HepG2 (cell line): ENCODE data around the gene CAMSAP3. TPM values are rescaled to one million over a fixed set of nuclear protein-coding genes. Genes with fewer than 3 reads are reported as not detected.

ENCODE experiments used
- ATAC-seq: fragments of 200-7000 bp; cut with Tn5 transposase; 3 replicates; pipeline ENCODE4 v1.9.1; 2020; ENCODE audit warnings: mild to moderate bottlenecking, moderate library complexity
- BruUV-seq: library from RNA; stranded (reverse); fragments of 400-500 nt; replicated peaks from 2 replicates; lab custom pipeline; 2021; lab: Mats Ljungman, UMichigan
- CTCF ChIA-PET: fragments of 300-600 bp; formaldehyde crosslinking; extraction: SDS; loops from one replicate; lab custom pipeline; 2021; ENCODE audit warnings: low total read pairs, inconsistent platforms, low intra/inter-chr PET ratio; lab: Yijun Ruan, JAX
- POLR2A ChIA-PET: fragments of 350-600 bp; sonication (Branson Sonifier 250); formaldehyde crosslinking; loops from one replicate; lab custom pipeline; 2020; ENCODE audit warnings: antibody characterized with exemption, inconsistent platforms; lab: Yijun Ruan, JAX
- DNase-seq: peaks from one replicate; pipeline ENCODE4 v3.0.0-alpha.2; 2015; ENCODE audit warnings: low spot score
- FAIRE-seq: peaks from 3 replicates; lab custom pipeline; 2011; peaks lifted over from hg19 to GRCh38; lab: Jason Lieb, UNC
- H2AFZ ChIP-seq: one replicate; pipeline ENCODE4 v1.6.1; 2011; ENCODE audit warnings: low read length, inconsistent platforms
- H3K27ac ChIP-seq: fragments of 300-600 bp; 3 replicates; pipeline ENCODE4 v1.8.0; 2011; ENCODE audit warnings: mixed run types, mild to moderate bottlenecking, mixed read lengths, low read length, inconsistent platforms; ENCODE audit not compliant: insufficient read depth; ENCODE audit errors: extremely low read length
- H3K27me3 ChIP-seq, 2 experiments: fragments of 200-600 bp in 1 of 2; 2 replicates in 1 of 2; 3 replicates in 1 of 2; pipeline versions ENCODE4 v1.6.0 to v1.8.0; 2011; ENCODE audit warnings: low read length in 2 of 2, mild to moderate bottlenecking in 2 of 2, moderate library complexity in 2 of 2, inconsistent platforms in 1 of 2; ENCODE audit not compliant: insufficient read depth in 2 of 2, control insufficient read depth in 1 of 2
- H3K36me3 ChIP-seq, 2 experiments: fragments of 200-600 bp in 1 of 2; replicated peaks in 1 of 2; 2 replicates in 1 of 2; 3 replicates in 1 of 2; pipeline versions ENCODE4 v1.5.1 to v1.8.0; 2011; ENCODE audit warnings: low read length in 2 of 2, inconsistent platforms in 1 of 2; ENCODE audit not compliant: insufficient read depth in 2 of 2, control insufficient read depth in 1 of 2
- H3K4me1 ChIP-seq: 2 replicates; pipeline ENCODE4 v1.5.1; 2012; ENCODE audit warnings: low read length, inconsistent platforms; ENCODE audit not compliant: insufficient read depth
- H3K4me2 ChIP-seq: 2 replicates; pipeline ENCODE4 v1.6.0; 2011; ENCODE audit warnings: low read depth, low read length, inconsistent platforms
- H3K4me3 ChIP-seq, 3 experiments: fragments of 200-600 bp in 1 of 3; sonication (generic), shearing (Covaris generic) in 1 of 3; replicated peaks in 1 of 3; 2 replicates each; pipeline ENCODE4 v1.5.1; 2011 to 2016; ENCODE audit warnings: low read length in 3 of 3, inconsistent platforms in 2 of 3, low read depth in 2 of 3, mild to moderate bottlenecking in 2 of 3, control low read depth in 1 of 3, mixed read lengths in 1 of 3; ENCODE audit not compliant: insufficient read depth in 1 of 3
- H3K79me2 ChIP-seq: one replicate; pipeline ENCODE4 v1.6.1; 2011; ENCODE audit warnings: low read length, inconsistent platforms; ENCODE audit not compliant: insufficient read depth
- H3K9ac ChIP-seq: 2 replicates; pipeline ENCODE4 v1.6.0; 2011; ENCODE audit warnings: mild to moderate bottlenecking, low read depth, low read length, inconsistent platforms; ENCODE audit not compliant: insufficient read depth
- H3K9me3 ChIP-seq: 2 replicates; pipeline ENCODE4 v1.5.1; 2012; ENCODE audit warnings: mild to moderate bottlenecking, low read length
- H4K20me1 ChIP-seq: 2 replicates; pipeline ENCODE4 v1.6.0; 2011; ENCODE audit warnings: inconsistent platforms, mild to moderate bottlenecking, low read length, moderate library complexity; ENCODE audit not compliant: insufficient read depth
- CHD4 ChIP-seq: fragments of 200-600 bp; sonication (generic); IDR thresholded peaks from 2 replicates; pipeline ENCODE4 v1.7.0; 2017; ENCODE audit warnings: mild to moderate bottlenecking, low read length, borderline replicate concordance
- DNMT3B ChIP-seq: conservative IDR thresholded peaks from 2 replicates; pipeline ENCODE4 v1.6.1; 2016; ENCODE audit warnings: missing biosample characterization, control low read depth
- LCORL ChIP-seq, 2 experiments: fragments of 450-650 bp in 1 of 2; sonication (generic) in 1 of 2; formaldehyde crosslinking in 1 of 2; IDR thresholded peaks; 2 replicates each; pipeline versions ENCODE4 v1.5.0 to v1.6.1; 2017 to 2020; ENCODE audit warnings: antibody characterized with exemption in 1 of 2, missing genetic modification reagents in 1 of 2
- PCBP1 ChIP-seq: fragments of 200-400 bp; formaldehyde crosslinking; IDR thresholded peaks from 2 replicates; pipeline ENCODE4 v1.6.1; 2017; ENCODE audit warnings: mild to moderate bottlenecking, low read depth, low read length, borderline replicate concordance
- RFX3 ChIP-seq: IDR thresholded peaks from 2 replicates; pipeline ENCODE4 v1.6.1; 2016; ENCODE audit warnings: missing biosample characterization, missing genetic modification reagents
- RFXAP ChIP-seq: sonication (generic); formaldehyde crosslinking; IDR thresholded peaks from 2 replicates; pipeline ENCODE4 v1.4.0; 2020; ENCODE audit warnings: missing genetic modification reagents, borderline replicate concordance
- ZBTB7A ChIP-seq: sonication (generic); formaldehyde crosslinking; IDR thresholded peaks from 2 replicates; pipeline ENCODE4 v1.8.0; 2022; ENCODE audit warnings: mild to moderate bottlenecking, missing genetic modification reagents
- ZMYM4 ChIP-seq: sonication (generic); formaldehyde crosslinking; IDR thresholded peaks from 2 replicates; pipeline ENCODE4 v1.8.1; 2023; ENCODE audit warnings: mild to moderate bottlenecking, missing genetic modification reagents
- ZNF101 ChIP-seq: sonication (generic); formaldehyde crosslinking; IDR thresholded peaks from 2 replicates; pipeline ENCODE4 v1.4.0; 2020; ENCODE audit warnings: mild to moderate bottlenecking, low read depth, missing genetic modification reagents, borderline replicate concordance
- ZNF20 ChIP-seq: sonication (generic); formaldehyde crosslinking; IDR thresholded peaks from 2 replicates; pipeline ENCODE4 v1.4.0; 2020; ENCODE audit warnings: mild to moderate bottlenecking, moderate library complexity, missing genetic modification reagents
- ZNF33B ChIP-seq: sonication (generic); formaldehyde crosslinking; IDR thresholded peaks from 2 replicates; pipeline ENCODE4 v1.5.1; 2020; ENCODE audit warnings: mild to moderate bottlenecking, missing genetic modification reagents
- ZNF629 ChIP-seq: sonication (generic); formaldehyde crosslinking; conservative IDR thresholded peaks from 2 replicates; pipeline ENCODE4 v1.5.0; 2020; ENCODE audit warnings: missing genetic modification reagents
- WGBS: methylation state at CpG from one replicate; pipeline ENCODE4 v1.1.6; 2017; ENCODE audit warnings: low lambda C conversion rate; 5-methylcytosine and 5-hydroxymethylcytosine counted together
- in situ Hi-C: cut with HindIII; loops from 2 replicates; pipeline ENCODE4 v1.10.0; 2017; ENCODE audit warnings: low pct_unique_long_range_greater_than_20kb; ENCODE audit not compliant: extremely low pct_ligation_motif_present
- intact Hi-C: fragments of 100-400 bp; cut with micrococcal nuclease; formaldehyde crosslinking; loops from one replicate; pipeline ENCODE4 v1.10.0; 2022; ENCODE audit not compliant: unreplicated experiment
- polyA plus RNA-seq, 8 experiments: library from polyadenylated mRNA; depleted of rRNA in 3 of 8; stranded (reverse) in 7 of 8; unstranded in 1 of 8; fragments of >200 nt; fragmentation: Illumina TruSeq in 4 of 8; extraction: Trizol in 4 of 8; gene quantifications; 2 replicates each; pipeline versions ENCODE4 v1.2.1 to v1.2.3, GENCODE V29; 2011 to 2016; ENCODE audit warnings: low read depth in 4 of 8, missing spikeins in 1 of 8, mixed read lengths in 1 of 8; ENCODE audit not compliant: insufficient read depth in 1 of 8
- total RNA-seq, 5 experiments: library from RNA; depleted of rRNA; stranded (reverse); fragments of >200 nt; fragmentation: Illumina TruSeq; extraction: Trizol; gene quantifications; 2 replicates each; pipeline ENCODE4 v1.2.3, GENCODE V29; 2016; ENCODE audit warnings: low read depth in 1 of 5
- TF ChIP-seq, protein P1 (sequence below): IDR thresholded peaks from 2 replicates; pipeline ENCODE4 v1.6.1; 2018; ENCODE audit warnings: missing genetic modification reagents, mild to moderate bottlenecking, missing compliant biosample characterization

CAMSAP3 gene
- total and polyA plus RNA-seq, 2 of the 13 experiments (the other 11 are each of a cell fraction or from before 2014, with no cell fraction given), result 10.8 to 11.8 TPM

DNA sequence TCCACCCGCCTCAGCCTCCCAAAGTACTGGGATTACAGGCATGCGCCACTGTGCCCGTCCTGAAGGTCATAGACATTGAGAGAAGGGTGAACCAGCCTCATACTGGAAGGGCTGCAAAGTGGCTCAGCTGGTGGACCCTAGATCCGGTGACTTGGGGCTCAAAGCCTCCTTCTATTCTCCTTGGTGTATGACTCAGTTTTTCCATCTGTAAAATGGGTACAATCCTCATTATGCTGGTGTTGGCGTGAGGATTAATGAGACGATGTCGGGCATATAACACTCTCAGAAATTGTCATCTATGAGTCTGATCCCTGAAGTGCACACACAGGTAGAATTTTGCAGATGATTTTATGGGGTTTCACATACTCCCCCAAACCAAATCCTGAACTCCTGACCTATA lies 5.8 kb upstream of the CAMSAP3 start:
- FAIRE-seq, result no peak
- Histone ChIP-seq H3K9me3 (no peaks in the 10 kb centered on the region), H3K79me2 (no peaks in the 10 kb centered on the region), H3K27me3 (no peaks in the 10 kb centered on the region; a peak in 1 of 5 replicates), H4K20me1 (no peaks in the 10 kb centered on the region), H3K4me1 (peaks cover 41% of the 10 kb centered on the region), H3K27ac (no peak overlapping the region), H3K36me3 (no peaks in the 10 kb centered on the region), H2AFZ (no peak overlapping the region), H3K4me2 (no peak overlapping the region), H3K9ac (no peak overlapping the region), H3K4me3 (no peak overlapping the region)
- in situ Hi-C loops (no loop called here), intact Hi-C loops (no loop called here)
- CTCF ChIA-PET, result no interaction called here
- no TSS peak for BruUV-seq
- WGBS, result 64% methylated on average over 7 of the region's 7 CpGs
- no peak for ATAC-seq
- POLR2A ChIA-PET, result no interaction called here
- 0 out of 2 replicates have a peak, but pooled peaks have one; percentile 31 for TF ChIP-seq CHD4
- TF ChIP-seq DNMT3B (CRISPR knock-in tag), result no peak
- TF ChIP-seq ZNF101, result no peak
- TF ChIP-seq ZNF20, result no peak
- TF ChIP-seq ZNF629, result peak; percentile 87
- no peak for DNase-seq

DNA sequence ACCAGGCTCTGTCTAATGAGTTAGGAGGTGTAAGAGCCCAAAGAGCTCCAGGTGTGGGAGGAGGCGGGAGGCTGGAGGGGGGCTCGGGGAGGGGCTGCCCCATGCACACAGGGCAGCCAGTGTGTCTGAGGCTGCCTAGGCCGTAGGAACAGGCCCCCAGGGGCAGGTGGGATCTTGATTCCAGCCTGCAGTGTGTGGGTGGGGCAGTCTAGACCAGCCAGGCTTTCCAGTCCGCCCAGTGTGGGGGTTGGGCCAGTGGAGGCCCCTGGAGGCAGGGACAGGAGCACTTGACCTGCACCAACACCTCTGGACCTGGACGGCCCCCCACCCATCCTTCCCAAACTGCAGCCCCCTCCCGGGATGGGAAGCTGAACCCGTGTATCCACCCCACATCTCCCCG lies 5.4 kb upstream of the CAMSAP3 start:
- H3K4me3 ChIP-seq, result no peak overlapping the region
- no TSS peak for BruUV-seq
- FAIRE-seq (no peak), DNase-seq (no peak), ATAC-seq (no peak; the same call in 2 of the 3 replicates)
- intact Hi-C loops, result no loop called here
- H3K36me3 ChIP-seq, result no peaks in the 10 kb centered on the region
- no peak overlapping the region for H3K27ac ChIP-seq
- in situ Hi-C loops, result no loop called here
- H3K4me2 ChIP-seq, result peak overlapping the region; percentile 25
- POLR2A ChIA-PET, result no interaction called here
- no peaks in the 10 kb centered on the region; a peak in 1 of 5 replicates for H3K27me3 ChIP-seq
- TF ChIP-seq LCORL (IDR thresholded peaks at IDR 0.05) (no peak), LCORL (CRISPR knock-in tag; IDR thresholded peaks at IDR 0.05) (no peak), ZNF33B (CRISPR knock-in tag) (no peak), ZMYM4 (CRISPR knock-in tag) (no peak), RFX3 (CRISPR knock-in tag) (no peak), ZBTB7A (no peak), RFXAP (CRISPR knock-in tag) (no peak), PCBP1 (0 out of 2 replicates have a peak, but pooled peaks have one; percentile 17)
- TF ChIP-seq, protein P1, sequence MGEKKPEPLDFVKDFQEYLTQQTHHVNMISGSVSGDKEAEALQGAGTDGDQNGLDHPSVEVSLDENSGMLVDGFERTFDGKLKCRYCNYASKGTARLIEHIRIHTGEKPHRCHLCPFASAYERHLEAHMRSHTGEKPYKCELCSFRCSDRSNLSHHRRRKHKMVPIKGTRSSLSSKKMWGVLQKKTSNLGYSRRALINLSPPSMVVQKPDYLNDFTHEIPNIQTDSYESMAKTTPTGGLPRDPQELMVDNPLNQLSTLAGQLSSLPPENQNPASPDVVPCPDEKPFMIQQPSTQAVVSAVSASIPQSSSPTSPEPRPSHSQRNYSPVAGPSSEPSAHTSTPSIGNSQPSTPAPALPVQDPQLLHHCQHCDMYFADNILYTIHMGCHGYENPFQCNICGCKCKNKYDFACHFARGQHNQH (CRISPR knock-in tag), result no peak
- H3K9me3 ChIP-seq, result no peaks in the 10 kb centered on the region
- H3K4me1 ChIP-seq, result peaks cover 45% of the 10 kb centered on the region
- no peaks in the 10 kb centered on the region for H3K79me2 ChIP-seq
- no peaks in the 10 kb centered on the region for H4K20me1 ChIP-seq
- 67% methylated on average over 2 of the region's 8 CpGs for WGBS
- no peak overlapping the region for H2AFZ ChIP-seq
- CTCF ChIA-PET, result no interaction called here
- H3K9ac ChIP-seq, result no peak overlapping the region
